ENCODE measurements around the gene RADIL. TPM values are rescaled to one million over a fixed set of nuclear protein-coding genes. Genes with fewer than 3 reads are reported as not detected.

RADIL gene
- total and polyA plus RNA-seq, 2 donors (not counting 1 experiment from before 2014, with no cell fraction given) = not detected

DNA sequence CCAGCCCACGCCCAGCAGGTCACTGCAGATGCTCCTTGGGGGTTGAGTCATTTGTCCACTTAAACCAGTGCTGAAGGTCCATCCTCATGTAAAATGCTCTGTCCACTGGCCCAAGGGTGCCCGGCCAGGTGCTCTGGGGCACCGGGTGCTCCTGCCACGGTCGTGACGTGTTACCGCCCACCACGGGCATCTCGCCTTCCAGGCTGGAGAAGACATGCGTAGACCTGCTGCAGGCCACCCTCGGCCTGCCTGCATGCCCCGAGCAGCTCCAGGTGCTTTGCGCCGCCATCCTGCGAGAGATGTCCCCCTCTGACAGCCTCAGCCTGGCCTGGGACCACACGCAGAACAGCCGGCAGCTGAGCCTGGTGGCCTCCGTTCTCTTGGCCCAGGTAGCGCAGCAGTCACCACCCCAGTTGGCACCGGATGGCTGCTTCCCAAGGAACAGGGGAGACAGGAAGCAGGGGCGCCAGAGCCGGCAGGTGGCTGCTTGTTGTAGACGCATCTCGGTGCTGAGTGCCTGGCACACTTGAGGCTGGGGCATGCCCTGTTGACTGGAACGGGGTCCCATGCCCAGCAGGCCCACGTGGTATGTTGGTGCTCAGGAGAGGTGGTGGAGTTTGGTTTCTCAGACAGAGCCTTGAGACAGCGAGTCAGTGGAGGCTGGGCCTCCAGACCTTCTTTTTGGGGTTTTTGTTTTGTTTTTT lies 102.0 kb downstream of the RADIL start:
- DNase-seq (no peak), ATAC-seq (ENCODE audit: low read depth) (no peak)
- Histone ChIP-seq H3K36me3 (replicated peaks in 1 of 2; ENCODE audit: control extremely low read depth in 1 of 2, control insufficient read depth in 1 of 2, extremely low read depth in 1 of 2, insufficient read depth in 2 of 2, low read length in 1 of 2) (peaks cover 8 to 54% of the 10 kb centered on the region in 2 experiments), H3K9me3 (ENCODE audit: control extremely low read depth in 1 of 3, control insufficient read depth in 2 of 3, insufficient read depth in 1 of 3, low read length in 2 of 3) (no peaks in the 10 kb centered on the region), H4K20me1 (ENCODE audit: control insufficient read depth, insufficient read depth, low read length, poor library complexity, severe bottlenecking) (peaks cover 73% of the 10 kb centered on the region), H3K79me2 (ENCODE audit: control insufficient read depth, insufficient read depth, low read length) (peaks cover 55% of the 10 kb centered on the region), H3K4me3 (ENCODE audit: control extremely low read depth in 1 of 5, extremely low read depth in 1 of 5, insufficient read depth in 1 of 5, low read depth in 2 of 5, low read length in 4 of 5) (no peak overlapping the region), H3K27ac (ENCODE audit: low read length in 2 of 2) (no peak overlapping the region), H3K4me1 (ENCODE audit: control insufficient read depth in 2 of 2, insufficient read depth in 2 of 2, low read length in 2 of 2) (peaks cover 3 to 11% of the 10 kb centered on the region in 2 donors), H3K27me3 (replicated peaks in 1 of 4; ENCODE audit: control extremely low read depth in 1 of 4, control insufficient read depth in 3 of 4, insufficient read depth in 4 of 4, low read length in 3 of 4) (no peaks in the 10 kb centered on the region), H3K4me2 (replicated peaks; ENCODE audit: low read depth, low read length, poor library complexity, severe bottlenecking) (no peak overlapping the region), H3K9ac (ENCODE audit: low read length) (no peak overlapping the region), H2AFZ (ENCODE audit: insufficient read depth, low read depth, low read length, poor library complexity, severe bottlenecking) (no peak overlapping the region)
- H3K4me1 Mint-ChIP-seq = peaks cover 17% of the 10 kb centered on the region
- no peak overlapping the region for H3K27ac Mint-ChIP-seq
- H3K27me3 Mint-ChIP-seq = no peaks in the 10 kb centered on the region
- H3K9me3 Mint-ChIP-seq (ENCODE audit: insufficient read depth) = no peaks in the 10 kb centered on the region
- CTCF ChIA-PET = no interaction called here
- intact Hi-C loops (cut with micrococcal nuclease) = no loop called here
- WGBS (ENCODE audit: insufficient coverage) = 98% methylated on average over 26 of the region's 27 CpGs
- H3K4me3 Mint-ChIP-seq = no peak overlapping the region
- POLR2A ChIA-PET = no interaction called here
- TF ChIP-seq, protein P1, sequence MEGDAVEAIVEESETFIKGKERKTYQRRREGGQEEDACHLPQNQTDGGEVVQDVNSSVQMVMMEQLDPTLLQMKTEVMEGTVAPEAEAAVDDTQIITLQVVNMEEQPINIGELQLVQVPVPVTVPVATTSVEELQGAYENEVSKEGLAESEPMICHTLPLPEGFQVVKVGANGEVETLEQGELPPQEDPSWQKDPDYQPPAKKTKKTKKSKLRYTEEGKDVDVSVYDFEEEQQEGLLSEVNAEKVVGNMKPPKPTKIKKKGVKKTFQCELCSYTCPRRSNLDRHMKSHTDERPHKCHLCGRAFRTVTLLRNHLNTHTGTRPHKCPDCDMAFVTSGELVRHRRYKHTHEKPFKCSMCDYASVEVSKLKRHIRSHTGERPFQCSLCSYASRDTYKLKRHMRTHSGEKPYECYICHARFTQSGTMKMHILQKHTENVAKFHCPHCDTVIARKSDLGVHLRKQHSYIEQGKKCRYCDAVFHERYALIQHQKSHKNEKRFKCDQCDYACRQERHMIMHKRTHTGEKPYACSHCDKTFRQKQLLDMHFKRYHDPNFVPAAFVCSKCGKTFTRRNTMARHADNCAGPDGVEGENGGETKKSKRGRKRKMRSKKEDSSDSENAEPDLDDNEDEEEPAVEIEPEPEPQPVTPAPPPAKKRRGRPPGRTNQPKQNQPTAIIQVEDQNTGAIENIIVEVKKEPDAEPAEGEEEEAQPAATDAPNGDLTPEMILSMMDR (IDR thresholded peaks at IDR 0.05) = no peak
- TF ChIP-seq EZH2 (IDR thresholded peaks at IDR 0.05; ENCODE audit: borderline replicate concordance, insufficient read depth, low read depth, low read length, poor library complexity, severe bottlenecking) = no peak

DNA sequence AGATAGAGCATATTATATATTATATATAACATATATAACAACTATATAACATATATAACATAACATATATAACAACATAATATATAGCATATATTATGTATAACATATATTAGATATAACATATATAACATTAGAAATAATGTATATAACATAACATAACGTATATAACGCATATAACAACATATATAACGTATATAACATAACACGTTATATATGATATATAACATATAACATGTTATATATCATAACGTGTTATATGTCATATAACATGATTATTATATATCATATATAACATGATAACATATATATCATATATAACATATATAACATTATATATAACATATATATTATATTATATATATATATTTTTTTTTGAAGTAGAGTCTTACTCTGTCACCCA lies 104.4 kb downstream of the RADIL start:
- no peak overlapping the region for H3K9ac ChIP-seq (ENCODE audit: low read length)
- H4K20me1 ChIP-seq (ENCODE audit: control insufficient read depth, insufficient read depth, low read length, poor library complexity, severe bottlenecking) = peaks cover 53% of the 10 kb centered on the region
- H3K4me1 ChIP-seq (ENCODE audit: control insufficient read depth in 2 of 2, insufficient read depth in 2 of 2, low read length in 2 of 2) = peaks cover 14 to 26% of the 10 kb centered on the region in 2 donors
- no CpG with 5 or more reads among the region's 5 CpGs for WGBS (ENCODE audit: insufficient coverage)
- H3K27ac ChIP-seq (ENCODE audit: low read length in 2 of 2) = no peak overlapping the region
- H3K9me3 ChIP-seq (ENCODE audit: control extremely low read depth in 1 of 3, control insufficient read depth in 2 of 3, insufficient read depth in 1 of 3, low read length in 2 of 3) = no peaks in the 10 kb centered on the region
- peaks cover 37% of the 10 kb centered on the region for H3K4me1 Mint-ChIP-seq
- no peaks in the 10 kb centered on the region for H3K9me3 Mint-ChIP-seq (ENCODE audit: insufficient read depth)
- no peak overlapping the region for H3K4me2 ChIP-seq (replicated peaks; ENCODE audit: low read depth, low read length, poor library complexity, severe bottlenecking)
- no peak for DNase-seq
- ChIA-PET POLR2A (no interaction called here), CTCF (interaction anchor here (1.3 kb wide), 1 partner anchor 11 kb away, joined by 3 read pairs; no protein-coding TSS in a partner anchor)
- H3K27ac Mint-ChIP-seq = no peak overlapping the region
- no peak overlapping the region for H2AFZ ChIP-seq (ENCODE audit: insufficient read depth, low read depth, low read length, poor library complexity, severe bottlenecking)
- H3K79me2 ChIP-seq (ENCODE audit: control insufficient read depth, insufficient read depth, low read length) = peaks cover 65% of the 10 kb centered on the region
- ATAC-seq (ENCODE audit: low read depth) = no peak
- H3K27me3 Mint-ChIP-seq = no peaks in the 10 kb centered on the region
- H3K36me3 ChIP-seq (replicated peaks in 1 of 2; ENCODE audit: control extremely low read depth in 1 of 2, control insufficient read depth in 1 of 2, extremely low read depth in 1 of 2, insufficient read depth in 2 of 2, low read length in 1 of 2) = peaks cover 8 to 32% of the 10 kb centered on the region in 2 experiments
- H3K4me3 ChIP-seq (ENCODE audit: control extremely low read depth in 1 of 5, extremely low read depth in 1 of 5, insufficient read depth in 1 of 5, low read depth in 2 of 5, low read length in 4 of 5) = no peak overlapping the region
- no peak overlapping the region for H3K4me3 Mint-ChIP-seq
- intact Hi-C loops (cut with micrococcal nuclease) = loop anchor here (5.0 kb wide), 1 partner anchor 1477 kb away; the partner anchor contains the start of gene SDK1
- no peak for TF ChIP-seq EZH2 (IDR thresholded peaks at IDR 0.05; ENCODE audit: borderline replicate concordance, insufficient read depth, low read depth, low read length, poor library complexity, severe bottlenecking)
- TF ChIP-seq, protein P1 (IDR thresholded peaks at IDR 0.05) = no peak
- no peaks in the 10 kb centered on the region for H3K27me3 ChIP-seq (replicated peaks in 1 of 4; ENCODE audit: control extremely low read depth in 1 of 4, control insufficient read depth in 3 of 4, insufficient read depth in 4 of 4, low read length in 3 of 4)
